MCF 10A (cell line): ENCODE data around the gene TEX10. TPM values are rescaled to one million over a fixed set of nuclear protein-coding genes. Genes with fewer than 3 reads are reported as not detected.

Source experiments
- BruUV-seq: library from RNA; stranded (reverse); fragments of 400-500 nt; replicated peaks from 2 replicates; lab custom pipeline; 2021; lab: Mats Ljungman, UMichigan
- CTCF ChIA-PET: fragments of 300-600 bp; sonication (Branson Sonifier 250); formaldehyde crosslinking; extraction: SDS; loops from one replicate; lab custom pipeline; 2021; ENCODE audit warnings: antibody characterized with exemption, inconsistent platforms; lab: Yijun Ruan, JAX
- POLR2A ChIA-PET: fragments of 300-600, 350-650 bp; sonication (Branson Sonifier 250); formaldehyde crosslinking; extraction: SDS; loops from one replicate; lab custom pipeline; 2020; ENCODE audit warnings: antibody characterized with exemption, inconsistent platforms; lab: Yijun Ruan, JAX
- DNase-seq: peaks from one replicate; pipeline ENCODE4 v3.0.0-alpha.2; 2018; ENCODE audit not compliant: unreplicated experiment
- H3K27ac Mint-ChIP-seq: one replicate; pipeline ENCODE4 v1.8.0; 2022; ENCODE audit warnings: mild to moderate bottlenecking, low read depth, mixed read lengths; ENCODE audit not compliant: unreplicated experiment
- H3K27me3 Mint-ChIP-seq: one replicate; pipeline ENCODE4 v1.8.0; 2022; ENCODE audit warnings: mixed read lengths; ENCODE audit not compliant: insufficient read depth, unreplicated experiment
- H3K36me3 Mint-ChIP-seq: one replicate; pipeline ENCODE4 v1.8.0; 2022; ENCODE audit warnings: mild to moderate bottlenecking, moderate library complexity, mixed read lengths; ENCODE audit not compliant: insufficient read depth, unreplicated experiment
- H3K4me1 Mint-ChIP-seq: one replicate; pipeline ENCODE4 v1.8.0; 2022; ENCODE audit warnings: mixed read lengths; ENCODE audit not compliant: insufficient read depth, unreplicated experiment
- H3K4me3 Mint-ChIP-seq: one replicate; pipeline ENCODE4 v1.8.0; 2022; ENCODE audit warnings: mild to moderate bottlenecking, moderate library complexity, mixed read lengths; ENCODE audit not compliant: unreplicated experiment
- H3K9me3 Mint-ChIP-seq: one replicate; pipeline ENCODE4 v1.8.0; 2022; ENCODE audit warnings: mixed read lengths; ENCODE audit not compliant: unreplicated experiment
- intact Hi-C: fragments of 100-400 bp; cut with micrococcal nuclease; formaldehyde crosslinking; loops from 2 replicates; pipeline ENCODE4 v1.14.1; 2022
- total RNA-seq: library from RNA; stranded (reverse); gene quantifications from 2 replicates; pipeline ENCODE4 v1.2.3, GENCODE V29; 2022
- TF ChIP-seq, protein P1 (sequence below): fragments of 200-600 bp; IDR thresholded peaks from one replicate; pipeline ENCODE4 v1.8.0; 2022; ENCODE audit warnings: antibody characterized with exemption, mild to moderate bottlenecking; ENCODE audit not compliant: unreplicated experiment

TEX10 gene
- total RNA-seq, 1 experiment from 2014 or later = 38.2 TPM

DNA sequence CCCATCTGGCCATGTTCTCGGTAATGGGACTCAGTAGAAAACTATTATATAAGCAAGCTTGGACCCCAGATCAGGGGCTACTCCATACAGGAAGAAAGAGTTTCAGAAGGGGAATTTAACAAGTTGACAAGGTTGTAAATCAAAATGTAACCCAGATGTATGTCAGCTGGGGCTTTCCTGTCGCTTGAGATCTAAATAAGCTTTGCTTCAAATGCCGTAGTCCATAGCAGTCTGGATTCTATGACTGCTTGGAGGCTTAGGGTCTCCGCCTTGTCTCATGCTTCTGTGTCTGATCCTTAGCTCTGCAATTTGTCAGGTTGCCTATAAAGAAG lies 70.4 kb downstream of the TEX10 start:
- Mint-ChIP-seq H3K4me1 (no peaks in the 10 kb centered on the region), H3K36me3 (peaks cover 38% of the 10 kb centered on the region), H3K9me3 (peaks cover 13% of the 10 kb centered on the region), H3K4me3 (no peak overlapping the region), H3K27me3 (no peaks in the 10 kb centered on the region), H3K27ac (no peak overlapping the region)
- no TSS peak for BruUV-seq
- ChIA-PET POLR2A (no interaction called here), CTCF (interaction anchor here (0.6 to 0.9 kb wide), 3 partner anchors 42 to 1284 kb away, joined by 3 to 5 read pairs (median 3); no protein-coding TSS in a partner anchor)
- intact Hi-C loops = no loop called here
- TF ChIP-seq, protein P1, sequence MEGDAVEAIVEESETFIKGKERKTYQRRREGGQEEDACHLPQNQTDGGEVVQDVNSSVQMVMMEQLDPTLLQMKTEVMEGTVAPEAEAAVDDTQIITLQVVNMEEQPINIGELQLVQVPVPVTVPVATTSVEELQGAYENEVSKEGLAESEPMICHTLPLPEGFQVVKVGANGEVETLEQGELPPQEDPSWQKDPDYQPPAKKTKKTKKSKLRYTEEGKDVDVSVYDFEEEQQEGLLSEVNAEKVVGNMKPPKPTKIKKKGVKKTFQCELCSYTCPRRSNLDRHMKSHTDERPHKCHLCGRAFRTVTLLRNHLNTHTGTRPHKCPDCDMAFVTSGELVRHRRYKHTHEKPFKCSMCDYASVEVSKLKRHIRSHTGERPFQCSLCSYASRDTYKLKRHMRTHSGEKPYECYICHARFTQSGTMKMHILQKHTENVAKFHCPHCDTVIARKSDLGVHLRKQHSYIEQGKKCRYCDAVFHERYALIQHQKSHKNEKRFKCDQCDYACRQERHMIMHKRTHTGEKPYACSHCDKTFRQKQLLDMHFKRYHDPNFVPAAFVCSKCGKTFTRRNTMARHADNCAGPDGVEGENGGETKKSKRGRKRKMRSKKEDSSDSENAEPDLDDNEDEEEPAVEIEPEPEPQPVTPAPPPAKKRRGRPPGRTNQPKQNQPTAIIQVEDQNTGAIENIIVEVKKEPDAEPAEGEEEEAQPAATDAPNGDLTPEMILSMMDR = no peak
- no peak for DNase-seq

DNA sequence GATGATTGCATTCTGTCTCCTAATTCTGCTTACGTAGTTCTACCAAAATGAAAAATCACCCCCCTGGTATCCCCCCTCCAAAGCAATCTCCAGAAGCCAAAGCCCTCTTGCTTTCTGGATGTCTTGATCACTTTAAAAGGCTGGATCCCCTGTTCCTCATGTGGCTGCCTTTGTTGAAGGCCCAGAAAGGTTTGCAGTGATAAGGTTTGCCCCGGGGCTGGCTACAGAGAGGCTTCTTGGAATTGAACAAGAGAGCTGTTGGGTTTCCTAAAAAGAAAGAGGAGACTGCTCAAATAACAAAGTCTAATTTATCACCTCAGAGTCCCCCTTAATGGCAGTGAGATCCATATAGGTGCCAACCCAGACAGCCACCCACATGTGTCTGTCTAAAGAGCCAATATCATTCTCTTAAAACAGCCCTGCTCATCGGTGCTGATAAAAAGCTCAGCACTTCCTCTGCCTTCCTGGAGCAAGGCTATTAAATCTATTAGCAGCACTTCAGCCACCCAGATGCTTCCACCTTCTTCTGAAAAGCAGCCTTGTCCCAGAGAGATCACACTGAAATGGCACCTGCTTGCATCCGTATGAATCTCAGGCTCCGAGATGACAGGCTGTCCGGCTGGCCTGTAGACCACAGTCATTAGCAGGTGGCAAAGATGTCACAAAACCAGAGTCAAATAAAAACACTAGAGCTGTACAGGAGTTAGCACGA lies 70.9 kb downstream of the TEX10 start:
- ChIA-PET CTCF (interaction anchor here (0.6 to 0.8 kb wide), 4 partner anchors 13 to 1001 kb away, joined by 3 to 5 read pairs (median 4); no protein-coding TSS in a partner anchor), POLR2A (no interaction called here)
- TF ChIP-seq, protein P1 = no peak
- peaks cover 13% of the 10 kb centered on the region for H3K9me3 Mint-ChIP-seq
- no TSS peak for BruUV-seq
- H3K4me3 Mint-ChIP-seq = no peak overlapping the region
- DNase-seq = no peak
- H3K27me3 Mint-ChIP-seq = no peaks in the 10 kb centered on the region
- H3K27ac Mint-ChIP-seq = no peak overlapping the region
- no peaks in the 10 kb centered on the region for H3K4me1 Mint-ChIP-seq
- H3K36me3 Mint-ChIP-seq = peaks cover 37% of the 10 kb centered on the region
- intact Hi-C loops = no loop called here

DNA sequence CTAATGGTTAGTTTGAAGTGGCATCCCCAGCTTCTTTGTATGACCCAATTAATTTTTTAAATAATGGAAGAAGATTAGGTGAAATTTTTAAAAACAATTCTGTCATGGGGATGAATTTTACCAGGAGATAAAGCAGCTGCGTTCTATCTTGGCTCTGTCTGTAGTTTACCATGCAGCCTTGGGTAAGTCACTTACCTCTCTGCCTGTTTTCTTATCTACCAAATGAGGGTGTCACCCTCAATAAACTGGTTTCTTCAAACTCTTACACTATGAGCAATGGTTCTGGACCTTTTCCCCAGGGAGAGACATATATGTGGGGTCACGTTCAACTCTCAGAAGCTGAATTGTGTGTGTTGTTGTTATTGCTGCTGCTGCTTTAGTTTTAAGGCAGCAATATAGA lies 71.7 kb downstream of the TEX10 start:
- H3K27ac Mint-ChIP-seq = no peak overlapping the region
- ChIA-PET CTCF (interaction anchor here (0.6 to 0.8 kb wide), 3 partner anchors 12 to 448 kb away, joined by 3 to 4 read pairs (median 3); no protein-coding TSS in a partner anchor), POLR2A (interaction anchor here (0.6 kb wide), 1 partner anchor 16 kb away, joined by 3 read pairs; no protein-coding TSS in a partner anchor)
- peaks cover 39% of the 10 kb centered on the region for H3K36me3 Mint-ChIP-seq
- TF ChIP-seq, protein P1 = no peak
- H3K4me1 Mint-ChIP-seq = no peaks in the 10 kb centered on the region
- no peak for DNase-seq
- intact Hi-C loops = no loop called here
- no peak overlapping the region for H3K4me3 Mint-ChIP-seq
- peaks cover 19% of the 10 kb centered on the region for H3K9me3 Mint-ChIP-seq
- no peaks in the 10 kb centered on the region for H3K27me3 Mint-ChIP-seq
- no TSS peak for BruUV-seq

DNA sequence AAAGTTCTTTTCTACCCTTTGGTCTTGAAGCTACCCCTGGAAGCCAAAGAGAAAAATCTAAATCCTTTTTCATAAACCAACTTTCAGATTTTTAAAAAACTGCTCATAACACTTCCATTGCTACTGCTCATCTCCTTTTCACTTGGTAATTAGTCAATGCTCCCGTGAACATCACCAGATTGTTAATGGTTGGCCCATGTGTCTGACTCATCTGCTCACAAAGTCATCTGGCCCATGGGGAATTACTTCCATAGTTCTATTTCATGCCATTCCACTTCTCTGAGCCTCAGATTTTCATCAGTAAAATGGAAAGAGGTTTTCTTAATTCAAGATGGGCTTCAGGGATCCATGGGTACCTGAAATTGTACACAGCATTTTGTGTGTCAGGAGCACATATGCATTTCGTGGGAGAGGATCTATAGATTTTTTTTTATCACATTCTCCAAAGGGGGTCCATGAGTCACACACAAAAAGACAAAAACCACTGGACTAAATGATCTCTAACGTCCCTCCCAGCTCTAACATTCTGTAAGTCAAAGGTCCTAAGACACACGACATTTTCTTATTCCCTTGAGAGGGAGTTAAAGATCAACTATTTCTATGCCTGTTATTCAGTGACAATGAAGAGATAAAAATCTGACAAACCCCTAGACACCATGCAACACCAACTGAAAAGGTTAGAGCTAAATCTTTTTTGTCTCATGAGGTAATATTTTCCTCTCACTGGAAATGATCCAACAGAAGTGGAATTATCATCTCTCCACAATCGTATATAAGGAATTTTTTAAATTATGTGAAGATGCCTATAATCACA lies 75.4 kb downstream of the TEX10 start:
- no peak overlapping the region for H3K4me3 Mint-ChIP-seq
- TF ChIP-seq, protein P1 = no peak
- ChIA-PET CTCF (interaction anchor here (0.5 to 0.8 kb wide), 3 partner anchors 13 to 32 kb away, joined by 3 to 4 read pairs (median 3); no protein-coding TSS in a partner anchor), POLR2A (interaction anchor here (0.6 to 0.7 kb wide), 3 partner anchors 9 to 204 kb away, joined by 3 read pairs; no protein-coding TSS in a partner anchor)
- H3K36me3 Mint-ChIP-seq = peaks cover 38% of the 10 kb centered on the region
- intact Hi-C loops = no loop called here
- no peaks in the 10 kb centered on the region for H3K27me3 Mint-ChIP-seq
- H3K4me1 Mint-ChIP-seq = no peaks in the 10 kb centered on the region
- BruUV-seq = no TSS peak
- DNase-seq = peak; percentile 26
- peaks cover 10% of the 10 kb centered on the region for H3K9me3 Mint-ChIP-seq
- no peak overlapping the region for H3K27ac Mint-ChIP-seq
